Bronchial epithelial cell (primary cell): ENCODE data around the gene KRTAP7-1. TPM values are rescaled to one million over a fixed set of nuclear protein-coding genes. Genes with fewer than 3 reads are reported as not detected.

Source experiments
- DNase-seq: peaks from one replicate; pipeline ENCODE4 v3.0.0-alpha.2; 2010; ENCODE audit warnings: low read depth
- FAIRE-seq: peaks from 2 replicates; lab custom pipeline; 2011; peaks lifted over from hg19 to GRCh38; lab: Jason Lieb, UNC
- H3K27me3 ChIP-seq: 2 replicates; pipeline ENCODE4 v1.5.1; 2011; ENCODE audit warnings: low read length; ENCODE audit not compliant: control insufficient read depth, insufficient read depth
- H3K36me3 ChIP-seq: 2 replicates; pipeline ENCODE4 v1.5.1; 2011; ENCODE audit warnings: low read length; ENCODE audit not compliant: control insufficient read depth, insufficient read depth
- H3K4me3 ChIP-seq: 2 replicates; pipeline ENCODE4 v1.5.1; 2011; ENCODE audit warnings: mild to moderate bottlenecking, low read depth, low read length, control low read depth
- total RNA-seq: library from RNA; depleted of rRNA; stranded (reverse); fragments of >200 nt; gene quantifications from 2 replicates; pipeline ENCODE4 v1.2.1, GENCODE V29; 2014
- TF ChIP-seq, protein P1 (sequence below): IDR thresholded peaks from 2 replicates; pipeline ENCODE4 v1.5.1; 2011; ENCODE audit warnings: mild to moderate bottlenecking, moderate library complexity, low read length, control low read depth, inconsistent platforms; ENCODE audit not compliant: insufficient read depth, severe bottlenecking

The KRTAP7-1 gene
- total RNA-seq, 1 donor from 2014 or later: not detected

DNA sequence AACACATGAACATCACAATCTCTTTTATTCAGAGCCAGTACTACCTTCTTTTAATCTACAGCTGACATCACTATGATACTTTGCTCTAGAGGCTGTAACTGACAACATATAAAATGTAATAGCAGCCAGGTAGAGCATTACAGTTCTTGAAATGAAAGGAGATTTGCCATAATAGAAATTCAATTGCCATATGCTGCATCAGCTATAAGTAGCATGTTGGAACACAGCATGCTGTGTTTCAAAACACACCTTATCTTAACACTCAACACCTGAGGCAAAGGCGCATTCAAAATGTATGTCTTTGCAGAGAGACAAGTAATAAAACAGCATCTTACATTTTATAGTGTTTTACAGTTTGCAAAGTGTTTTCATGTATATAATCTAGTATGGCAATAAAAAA lies 50.3 kb downstream of the KRTAP7-1 start:
- Histone ChIP-seq H3K4me3 (no peak overlapping the region), H3K27me3 (no peaks in the 10 kb centered on the region), H3K36me3 (no peaks in the 10 kb centered on the region)
- FAIRE-seq (no peak), DNase-seq (no peak)
- TF ChIP-seq, protein P1, sequence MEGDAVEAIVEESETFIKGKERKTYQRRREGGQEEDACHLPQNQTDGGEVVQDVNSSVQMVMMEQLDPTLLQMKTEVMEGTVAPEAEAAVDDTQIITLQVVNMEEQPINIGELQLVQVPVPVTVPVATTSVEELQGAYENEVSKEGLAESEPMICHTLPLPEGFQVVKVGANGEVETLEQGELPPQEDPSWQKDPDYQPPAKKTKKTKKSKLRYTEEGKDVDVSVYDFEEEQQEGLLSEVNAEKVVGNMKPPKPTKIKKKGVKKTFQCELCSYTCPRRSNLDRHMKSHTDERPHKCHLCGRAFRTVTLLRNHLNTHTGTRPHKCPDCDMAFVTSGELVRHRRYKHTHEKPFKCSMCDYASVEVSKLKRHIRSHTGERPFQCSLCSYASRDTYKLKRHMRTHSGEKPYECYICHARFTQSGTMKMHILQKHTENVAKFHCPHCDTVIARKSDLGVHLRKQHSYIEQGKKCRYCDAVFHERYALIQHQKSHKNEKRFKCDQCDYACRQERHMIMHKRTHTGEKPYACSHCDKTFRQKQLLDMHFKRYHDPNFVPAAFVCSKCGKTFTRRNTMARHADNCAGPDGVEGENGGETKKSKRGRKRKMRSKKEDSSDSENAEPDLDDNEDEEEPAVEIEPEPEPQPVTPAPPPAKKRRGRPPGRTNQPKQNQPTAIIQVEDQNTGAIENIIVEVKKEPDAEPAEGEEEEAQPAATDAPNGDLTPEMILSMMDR: no peak

Other genes starting within 250 kb of the KRTAP7-1 start
- not detected in 2 replicates for gene KRTAP22-2, start 239.4 kb downstream of the KRTAP7-1 start, total RNA-seq
- gene KRTAP6-3, start 237.3 kb downstream of the KRTAP7-1 start, total RNA-seq: not detected in 2 replicates
- gene KRTAP6-2, start 230.9 kb downstream of the KRTAP7-1 start, total RNA-seq: not detected in 2 replicates
- not detected in 2 replicates for gene KRTAP22-1, start 228.7 kb downstream of the KRTAP7-1 start, total RNA-seq
- not detected in 2 replicates for gene KRTAP6-1, start 215.8 kb downstream of the KRTAP7-1 start, total RNA-seq
- gene KRTAP20-1, start 213.3 kb downstream of the KRTAP7-1 start, total RNA-seq: not detected in 2 replicates
- not detected in 2 replicates for gene KRTAP20-4, start 209.1 kb downstream of the KRTAP7-1 start, total RNA-seq
- not detected in 2 replicates for gene KRTAP20-2, start 194.6 kb downstream of the KRTAP7-1 start, total RNA-seq
- gene KRTAP20-3, start 186.9 kb downstream of the KRTAP7-1 start, total RNA-seq: not detected in 2 replicates
- gene KRTAP21-3, start 111.0 kb downstream of the KRTAP7-1 start, total RNA-seq: not detected in 2 replicates
- not detected in 2 replicates for gene KRTAP21-2, start 82.5 kb downstream of the KRTAP7-1 start, total RNA-seq
- not detected in 2 replicates for gene KRTAP21-1, start 74.3 kb downstream of the KRTAP7-1 start, total RNA-seq
- gene KRTAP8-1, start 16.5 kb downstream of the KRTAP7-1 start, total RNA-seq: not detected in 2 replicates
- not detected in 2 replicates for gene KRTAP11-1, start 51.8 kb upstream of the KRTAP7-1 start, total RNA-seq
- gene KRTAP19-8, start 208.7 kb upstream of the KRTAP7-1 start, total RNA-seq: not detected in 2 replicates